IPS DF 6.9 (cell line): ENCODE data around the gene RALB.
A peak's percentile ranks its signal among the peaks of the same experiment; 100 is the strongest.

ENCODE experiments used
- DNase-seq: peaks from one replicate; pipeline ENCODE4 v3.0.0-alpha.2; 2013; ENCODE audit warnings: low read depth, low spot score
- H3K27ac ChIP-seq: one replicate; pipeline ENCODE4 v1.5.1; 2013; ENCODE audit warnings: low read length, control low read depth
- H3K27me3 ChIP-seq: 2 replicates; pipeline ENCODE4 v1.6.1; 2013; ENCODE audit warnings: mild to moderate bottlenecking, low read length; ENCODE audit not compliant: control insufficient read depth, insufficient read depth
- H3K36me3 ChIP-seq: 2 replicates; pipeline ENCODE4 v1.6.1; 2013; ENCODE audit warnings: low read length; ENCODE audit not compliant: control insufficient read depth, insufficient read depth
- H3K4me1 ChIP-seq: 2 replicates; pipeline ENCODE4 v1.6.1; 2013; ENCODE audit warnings: low read length; ENCODE audit not compliant: control insufficient read depth, insufficient read depth
- H3K4me3 ChIP-seq: 2 replicates; pipeline ENCODE4 v1.5.1; 2013; ENCODE audit warnings: mild to moderate bottlenecking, low read length
- H3K9me3 ChIP-seq: 2 replicates; pipeline ENCODE4 v1.6.1; 2013; ENCODE audit warnings: low read length, inconsistent platforms; ENCODE audit not compliant: control insufficient read depth, insufficient read depth
- WGBS: extraction: QIAGEN DNeasy Blood & Tissue Kit; methylation state at CpG from one replicate; pipeline ENCODE4 v1.1.7; 2013; ENCODE audit warnings: mixed read lengths, missing lambda C conversion rate; ENCODE audit not compliant: insufficient read length, insufficient coverage; 5-methylcytosine and 5-hydroxymethylcytosine counted together

Gene RALB

DNA sequence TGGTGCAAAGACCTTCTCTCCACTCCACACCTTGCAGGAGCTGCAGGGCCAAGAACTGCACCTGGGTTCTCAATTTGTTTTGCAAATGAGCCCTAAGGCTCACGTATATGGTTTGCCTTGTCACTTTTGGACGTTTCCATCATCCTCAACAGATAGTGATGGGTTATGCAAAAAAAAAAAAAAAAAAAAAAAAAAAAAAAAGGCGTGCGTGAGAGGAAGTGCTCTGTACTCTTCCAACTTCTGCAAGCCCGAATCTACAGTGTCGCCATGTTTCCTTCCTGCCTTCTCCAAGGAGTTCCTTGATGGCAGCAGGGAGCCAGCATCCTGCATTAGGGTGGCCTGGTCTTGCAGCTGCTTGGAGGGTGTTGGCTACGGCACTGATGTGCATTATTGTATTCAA lies 89.3 kb downstream of the RALB start:
- Histone ChIP-seq H3K36me3 (no peaks in the 10 kb centered on the region), H3K27me3 (peaks cover 38% of the 10 kb centered on the region), H3K9me3 (no peaks in the 10 kb centered on the region), H3K27ac (no peak overlapping the region), H3K4me1 (peaks cover 4% of the 10 kb centered on the region), H3K4me3 (no peak overlapping the region)
- no peak for DNase-seq
- no CpG with 5 or more reads among the region's 7 CpGs for WGBS

DNA sequence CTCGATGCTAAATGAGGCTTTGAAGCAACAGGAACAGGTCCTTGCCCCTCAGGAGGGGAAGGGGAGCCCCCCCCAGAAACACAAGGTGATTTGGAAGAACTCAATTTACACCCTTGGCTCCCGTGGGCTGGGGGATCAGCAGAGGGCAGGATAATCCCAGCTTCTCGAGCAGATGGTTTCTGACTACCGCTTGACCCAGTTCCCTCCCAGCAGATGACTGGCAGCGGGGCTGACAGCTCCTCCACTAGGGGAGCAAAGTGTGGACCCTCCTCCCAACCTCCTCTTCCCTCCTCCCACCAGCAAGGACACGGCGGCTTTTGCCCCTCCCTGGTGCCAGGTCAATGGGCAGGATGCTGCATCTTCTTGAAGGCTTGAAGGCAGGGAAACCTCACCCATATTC lies 89.8 kb downstream of the RALB start:
- Histone ChIP-seq H3K9me3 (no peaks in the 10 kb centered on the region), H3K4me3 (no peak overlapping the region), H3K27me3 (peaks cover 42% of the 10 kb centered on the region), H3K4me1 (peaks cover 5% of the 10 kb centered on the region), H3K36me3 (no peaks in the 10 kb centered on the region), H3K27ac (no peak overlapping the region)
- no peak for DNase-seq
- no CpG with 5 or more reads among the region's 7 CpGs for WGBS

DNA sequence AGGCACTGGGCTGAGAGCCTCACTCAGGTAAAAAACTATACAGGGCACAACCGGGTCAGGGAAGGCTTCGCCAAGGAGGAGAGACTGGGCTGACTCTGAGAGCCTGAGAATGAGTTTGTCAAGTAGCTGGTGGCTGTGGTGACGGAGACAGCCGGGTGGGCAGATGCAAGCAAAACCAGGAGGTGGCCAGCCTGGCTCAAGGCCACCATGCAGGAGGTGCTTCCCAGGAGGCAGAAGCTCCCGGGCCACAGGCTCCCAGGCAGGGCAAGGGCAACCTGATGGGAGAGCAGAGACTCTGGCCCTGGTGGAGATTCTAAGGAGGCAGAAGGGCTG lies 90.4 kb downstream of the RALB start:
- Histone ChIP-seq H3K9me3 (no peaks in the 10 kb centered on the region), H3K36me3 (no peaks in the 10 kb centered on the region), H3K4me3 (no peak overlapping the region), H3K27ac (no peak overlapping the region), H3K27me3 (peaks cover 47% of the 10 kb centered on the region), H3K4me1 (peaks cover 5% of the 10 kb centered on the region)
- WGBS: no CpG with 5 or more reads among the region's 5 CpGs
- DNase-seq: no peak

DNA sequence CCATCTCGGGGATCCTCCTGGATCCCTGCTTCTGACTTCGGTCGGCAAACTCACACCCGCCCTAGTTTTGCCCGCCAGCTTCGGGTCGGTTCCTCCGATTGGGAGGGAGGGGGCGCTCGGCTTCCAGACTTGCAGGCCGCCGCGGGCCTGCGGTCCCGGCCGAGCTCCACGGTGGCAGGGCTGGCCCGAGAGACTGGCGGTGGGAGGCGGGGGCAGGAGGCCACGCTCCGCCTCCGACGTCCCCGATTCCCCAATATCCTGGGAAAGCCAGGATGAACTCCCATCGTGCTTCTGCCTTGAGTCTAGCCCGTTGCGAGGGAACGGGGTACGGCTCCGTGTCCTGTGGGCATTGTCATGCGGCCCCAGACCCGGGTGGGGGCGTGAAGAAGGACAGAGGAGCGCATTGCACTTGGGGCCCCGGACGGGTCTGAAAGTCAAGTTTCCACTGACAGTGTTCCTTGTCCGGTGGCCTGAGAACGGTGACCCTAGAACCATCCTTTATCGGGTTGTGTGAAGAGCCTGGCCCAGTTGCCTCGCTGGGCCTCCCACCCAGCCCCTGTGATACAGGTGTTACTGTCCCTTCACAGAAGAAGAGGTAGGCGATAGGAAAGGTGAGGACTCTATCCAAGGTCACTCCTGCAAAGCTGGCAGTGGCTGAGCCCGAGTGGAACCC lies 90.9 kb downstream of the RALB start:
- WGBS: no CpG with 5 or more reads among the region's 43 CpGs
- DNase-seq: peak; percentile 55
- Histone ChIP-seq H3K4me1 (peaks cover 7% of the 10 kb centered on the region), H3K27ac (no peak overlapping the region), H3K36me3 (no peaks in the 10 kb centered on the region), H3K4me3 (peak overlapping the region; percentile 5; the same call in 1 of the 2 replicates), H3K27me3 (peaks cover 51% of the 10 kb centered on the region), H3K9me3 (no peaks in the 10 kb centered on the region)
